ENCODE measurements around the gene PHRF1.

GRCh38 chr11:533586-534395 is 42.5 kb upstream of the PHRF1 start:
- TF ChIP-seq, protein P1, sequence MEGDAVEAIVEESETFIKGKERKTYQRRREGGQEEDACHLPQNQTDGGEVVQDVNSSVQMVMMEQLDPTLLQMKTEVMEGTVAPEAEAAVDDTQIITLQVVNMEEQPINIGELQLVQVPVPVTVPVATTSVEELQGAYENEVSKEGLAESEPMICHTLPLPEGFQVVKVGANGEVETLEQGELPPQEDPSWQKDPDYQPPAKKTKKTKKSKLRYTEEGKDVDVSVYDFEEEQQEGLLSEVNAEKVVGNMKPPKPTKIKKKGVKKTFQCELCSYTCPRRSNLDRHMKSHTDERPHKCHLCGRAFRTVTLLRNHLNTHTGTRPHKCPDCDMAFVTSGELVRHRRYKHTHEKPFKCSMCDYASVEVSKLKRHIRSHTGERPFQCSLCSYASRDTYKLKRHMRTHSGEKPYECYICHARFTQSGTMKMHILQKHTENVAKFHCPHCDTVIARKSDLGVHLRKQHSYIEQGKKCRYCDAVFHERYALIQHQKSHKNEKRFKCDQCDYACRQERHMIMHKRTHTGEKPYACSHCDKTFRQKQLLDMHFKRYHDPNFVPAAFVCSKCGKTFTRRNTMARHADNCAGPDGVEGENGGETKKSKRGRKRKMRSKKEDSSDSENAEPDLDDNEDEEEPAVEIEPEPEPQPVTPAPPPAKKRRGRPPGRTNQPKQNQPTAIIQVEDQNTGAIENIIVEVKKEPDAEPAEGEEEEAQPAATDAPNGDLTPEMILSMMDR (IDR thresholded peaks at IDR 0.05; ENCODE audit: insufficient read depth, low read depth, low read length), result no peak
- TF ChIP-seq EZH2 (IDR thresholded peaks at IDR 0.05; ENCODE audit: insufficient read depth, low read length), result no peak
